ENCODE measurements around the gene COPG2.
A peak's percentile ranks its signal among the peaks of the same experiment; 100 is the strongest.
"Not testable (repeated sequence)": the region's sequence is repeated elsewhere in the genome, so short reads cannot be mapped to it uniquely, and the experiment has no call there.

The COPG2 gene

GRCh38 chr7:130668258-130669084, at the start of gene COPG2:
TSS of gene COPG2 (minus strand) at chr7:130668748. CDS start at chr7:130668668, 80 bp downstream.
- peak; percentile 70 to 79 for DNase-seq

DNA sequence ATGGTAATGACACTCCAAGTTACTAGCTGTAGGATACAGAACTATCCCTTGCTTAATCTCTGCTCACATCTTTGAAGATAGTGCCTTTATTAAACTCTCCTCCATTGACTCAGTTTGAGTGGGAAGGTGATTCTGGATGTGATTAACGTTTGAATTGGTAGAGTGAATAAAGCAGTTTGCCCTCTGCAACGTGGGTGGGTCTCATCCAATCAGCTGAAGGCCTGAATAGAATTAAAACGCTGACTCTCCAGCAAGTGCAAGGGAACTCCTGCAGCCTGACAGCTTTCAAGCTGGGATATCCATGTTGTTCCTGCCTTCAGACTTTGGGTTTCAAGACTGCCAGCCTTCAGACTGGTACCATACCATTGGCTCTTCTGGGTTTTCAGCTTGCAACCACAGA, 43.9 kb upstream of the COPG2 start:
- no peak for DNase-seq

DNA sequence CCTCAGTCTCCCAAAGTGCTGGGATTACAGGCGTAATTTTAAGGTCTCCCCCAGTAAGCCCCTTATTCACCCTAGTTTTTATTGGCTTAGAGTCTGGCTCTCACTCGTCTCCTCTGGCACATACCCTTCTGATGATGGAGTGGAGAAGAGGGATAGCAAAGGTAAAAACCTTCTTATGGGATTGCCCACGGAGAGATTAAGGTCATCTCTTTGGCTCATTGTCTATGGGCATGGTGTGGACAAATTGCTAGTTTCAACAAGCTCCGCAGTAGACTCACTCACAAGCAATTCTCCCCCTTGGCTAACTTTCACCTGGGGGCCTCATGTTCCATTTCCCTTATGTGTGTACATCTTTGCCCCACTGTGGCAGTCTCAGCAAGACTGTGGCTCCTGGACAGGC, 40.2 kb upstream of the COPG2 start:
- DNase-seq = no peak

DNA sequence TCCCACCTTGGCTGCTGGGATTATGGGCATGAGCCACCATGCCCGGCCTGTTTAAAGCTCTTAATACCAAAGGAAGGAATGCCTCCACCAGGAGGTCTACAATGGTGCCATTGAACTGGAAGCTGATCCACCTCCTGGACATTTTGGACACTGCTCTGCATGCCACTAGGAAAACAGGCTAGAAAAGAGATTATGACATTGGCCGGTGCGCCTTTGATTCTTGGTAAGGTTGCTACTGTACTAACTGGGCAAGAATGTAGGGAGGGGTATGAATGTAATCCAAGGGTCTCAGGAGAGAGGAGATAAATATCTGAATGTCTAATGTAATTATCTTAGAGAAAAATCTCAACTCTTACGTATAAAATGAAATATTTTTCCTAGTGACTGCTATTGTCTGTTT, 39.5 kb upstream of the COPG2 start:
- DNase-seq = no peak

DNA sequence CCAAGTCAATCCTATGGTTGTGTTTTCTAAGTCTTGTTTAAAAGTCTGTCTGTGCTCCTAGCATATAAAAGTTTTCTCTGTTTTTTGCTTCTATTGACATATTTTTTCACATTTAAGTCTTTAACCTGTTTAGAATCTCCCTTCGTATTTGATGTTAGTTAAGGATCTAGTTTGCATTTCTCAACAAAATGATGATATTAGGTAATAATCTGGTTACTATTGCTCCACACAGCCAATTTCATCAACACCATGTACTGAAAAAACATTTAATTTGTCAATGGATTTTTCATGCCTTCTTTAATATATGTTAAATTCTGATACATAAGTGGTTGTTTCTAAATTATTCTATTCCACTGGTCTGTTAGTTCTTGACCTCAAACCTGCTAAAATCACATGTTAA, 35.3 kb upstream of the COPG2 start:
- DNase-seq = no peak

DNA sequence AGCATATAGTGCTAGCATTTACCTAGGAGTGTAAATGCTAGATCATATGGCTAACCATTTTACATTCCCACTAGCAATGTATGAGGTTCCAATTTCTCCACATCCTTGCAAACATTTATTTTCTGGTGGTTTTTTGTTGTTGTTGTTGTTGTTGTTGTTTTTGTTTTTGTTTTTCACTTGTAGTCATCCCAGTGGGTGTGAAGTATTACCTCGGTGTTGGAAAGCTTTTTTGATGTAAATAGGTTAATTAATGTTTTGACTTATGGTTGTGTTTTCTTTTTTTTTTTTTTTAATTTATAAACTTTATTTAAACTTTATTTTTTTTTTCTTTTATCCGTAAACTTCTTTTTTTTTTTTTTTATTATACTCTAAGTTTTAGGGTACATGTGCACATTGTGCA, 33.1 kb upstream of the COPG2 start:
- DNase-seq = no peak

- DNase-seq = no peak
Measured at GRCh38 chr7:130700760-130701159, 32.2 kb upstream of the COPG2 start.

- DNase-seq = no peak
Measured at GRCh38 chr7:130699686-130700085, 31.1 kb upstream of the COPG2 start.

DNA sequence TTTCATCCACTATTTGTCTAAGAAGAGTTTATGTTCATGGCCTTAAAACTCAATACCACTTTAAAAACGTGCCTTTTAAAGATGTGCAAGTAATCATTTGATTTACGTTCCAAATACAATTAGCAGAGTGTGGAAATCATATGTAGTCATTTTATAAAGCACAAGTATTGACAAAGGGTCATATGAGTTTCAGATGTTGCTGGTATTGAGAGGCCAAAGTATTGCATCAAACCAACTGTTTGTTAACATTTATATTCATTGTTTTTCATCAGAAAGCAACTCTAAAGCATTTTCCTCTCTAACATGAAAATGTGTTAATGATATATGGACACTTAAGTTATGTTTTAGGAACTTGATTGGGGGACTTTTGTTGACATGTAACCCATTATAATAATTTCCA, 29.3 kb upstream of the COPG2 start:
- DNase-seq = no peak

GRCh38 chr7:130695840-130696239, 27.3 kb upstream of the COPG2 start:
- no peak for DNase-seq

DNA sequence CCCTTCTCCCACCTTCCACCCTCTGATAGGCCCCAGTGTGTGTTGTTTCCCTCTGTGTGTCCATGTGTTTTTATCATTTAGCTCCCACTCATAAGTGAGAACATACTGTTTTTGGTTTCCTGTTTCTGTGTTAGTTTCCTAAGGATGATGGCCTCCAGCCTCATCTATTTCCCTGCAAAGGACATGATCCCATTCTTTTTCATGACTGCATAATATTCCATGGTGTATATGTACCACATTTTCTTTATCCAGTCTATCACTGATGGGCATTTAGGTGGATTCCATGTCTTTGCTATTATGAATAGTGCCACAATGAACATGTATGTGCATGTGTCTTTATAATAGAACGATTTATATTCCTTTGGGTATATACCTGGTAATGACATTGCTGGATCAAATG, 23.8 kb upstream of the COPG2 start:
- DNase-seq = not testable (repeated sequence)

DNA sequence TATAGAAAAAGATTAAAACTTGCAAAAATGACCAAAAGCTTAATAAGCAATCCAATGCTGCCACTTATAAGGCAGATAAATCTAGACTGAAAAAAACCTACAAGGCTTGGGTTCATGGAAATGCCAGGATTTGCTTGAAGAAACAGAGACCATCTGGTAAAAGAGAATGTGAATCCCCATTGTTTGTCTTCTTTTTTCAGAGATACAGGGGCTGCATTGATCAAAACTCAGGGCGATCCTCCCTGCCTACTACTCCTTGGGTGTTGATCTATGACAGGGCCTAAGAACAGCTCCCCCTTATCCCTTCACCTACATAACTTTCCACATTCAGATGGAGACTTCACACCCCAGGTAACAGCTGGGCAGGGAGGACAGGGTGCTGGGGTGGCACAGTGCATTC, 21.1 kb upstream of the COPG2 start:
- no peak for DNase-seq

DNA sequence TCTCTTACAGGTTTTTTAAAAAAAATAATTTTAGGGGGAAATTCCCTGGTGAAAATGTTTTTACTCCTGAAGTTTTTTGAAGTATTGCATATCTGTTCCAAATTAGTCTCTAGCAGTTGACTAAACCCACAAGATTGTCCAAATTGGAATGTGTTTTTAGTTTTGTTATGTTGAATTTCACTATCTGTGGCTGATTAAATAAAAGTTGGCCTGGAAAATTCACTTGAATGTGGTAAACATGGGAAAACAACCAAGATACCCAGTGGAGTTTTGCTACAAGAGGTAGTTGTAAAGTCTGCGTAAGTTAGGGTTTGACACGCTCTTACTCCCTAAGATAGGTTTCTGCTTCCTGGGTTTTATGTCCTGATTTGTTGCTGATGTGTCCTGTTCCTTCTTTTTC, 14.5 kb upstream of the COPG2 start:
- DNase-seq = no peak

- no peak for DNase-seq
Measured at GRCh38 chr7:130674456-130674855, 5.9 kb upstream of the COPG2 start.

DNA sequence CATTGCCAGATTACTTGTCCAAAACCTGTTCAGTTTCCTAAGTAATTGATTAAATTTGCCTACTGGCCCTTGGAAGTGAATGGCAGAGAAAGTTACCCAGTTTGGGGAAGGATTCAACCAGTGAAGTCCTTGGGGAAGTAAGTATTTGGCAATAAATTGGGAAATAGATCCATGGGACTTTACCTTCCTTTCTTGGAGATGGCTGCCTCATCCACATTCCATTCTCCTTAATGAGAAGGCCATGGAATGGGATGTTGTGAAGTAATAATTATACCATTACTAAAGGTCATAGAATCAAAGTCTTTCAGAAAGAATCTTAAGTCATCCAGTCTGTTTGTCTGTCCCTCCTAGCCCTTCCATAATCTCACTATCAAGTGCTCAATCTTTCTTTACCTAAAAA, 4.5 kb upstream of the COPG2 start:
- no peak for DNase-seq

DNA sequence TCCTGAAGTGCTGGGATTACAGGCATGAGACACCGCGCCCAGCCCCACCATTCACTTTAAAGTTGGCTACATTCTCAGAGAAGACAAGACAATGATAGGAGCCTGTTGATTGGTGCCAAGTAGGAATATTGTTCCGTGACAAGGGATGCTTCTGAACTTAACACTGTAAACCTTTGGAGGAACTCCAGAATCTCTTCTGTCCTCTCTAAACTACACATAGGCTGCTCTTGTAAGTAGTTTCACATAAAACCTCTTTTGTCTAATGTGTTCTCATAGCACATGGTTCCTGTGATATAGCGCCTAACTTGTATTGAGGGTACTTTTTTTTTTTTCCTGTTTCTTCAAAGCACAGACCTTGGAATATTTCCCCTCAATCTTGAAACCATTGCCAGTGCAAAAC, 3.6 kb upstream of the COPG2 start:
- DNase-seq = no peak

- no peak for DNase-seq
Measured at GRCh38 chr7:130669085-130669700, 645 bp upstream of the COPG2 start.

DNA sequence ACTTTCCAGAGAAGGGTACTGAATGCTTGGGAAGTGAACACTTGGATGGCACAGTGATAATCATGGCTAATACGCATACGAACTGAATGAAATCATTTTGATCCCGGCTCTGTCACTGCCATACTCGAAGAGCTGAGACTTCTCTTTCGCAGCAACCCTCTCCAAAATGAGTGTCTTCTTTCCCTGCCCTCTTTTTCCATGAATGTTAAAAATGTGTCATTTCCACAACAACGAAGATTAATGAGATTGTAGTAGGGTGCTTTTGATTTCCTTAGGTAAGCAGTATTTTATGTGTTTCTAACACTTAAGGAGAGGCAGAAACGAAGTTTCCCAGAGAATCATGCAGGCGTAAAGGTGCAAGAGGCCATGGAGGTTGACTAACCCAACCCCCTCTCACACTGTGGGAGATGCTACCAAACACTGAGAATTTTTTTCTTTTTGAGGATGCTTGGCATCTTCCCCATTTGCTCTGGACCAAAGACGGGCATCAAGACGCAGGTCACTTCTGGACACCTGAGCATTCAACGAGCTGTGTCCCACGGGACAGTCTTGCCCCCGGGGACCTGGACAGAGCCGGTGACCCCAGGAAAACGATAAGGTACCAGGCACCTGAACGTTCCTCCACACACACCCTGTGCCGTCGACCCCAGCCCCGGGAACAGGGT, 823 bp downstream of the COPG2 start:
- DNase-seq = no peak

DNA sequence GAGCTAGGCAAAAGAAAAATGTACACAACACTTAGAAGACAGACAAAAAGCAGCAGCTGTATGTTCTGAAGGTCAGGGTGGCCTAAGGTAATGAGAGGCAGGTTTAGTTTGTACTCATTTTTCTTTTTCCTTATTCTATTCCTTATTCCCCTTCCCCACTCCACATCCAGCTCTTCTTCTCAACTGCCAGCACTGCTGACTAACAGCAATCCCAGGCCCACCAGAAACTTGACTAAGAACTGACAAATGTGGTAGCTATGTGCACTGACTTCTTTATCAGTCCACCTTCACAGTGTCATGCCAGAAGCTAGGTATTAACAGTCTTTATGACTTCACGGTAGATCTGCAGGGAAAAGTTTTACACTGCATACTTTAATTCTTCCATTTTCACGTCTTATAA, 6.1 kb downstream of the COPG2 start:
- no peak for DNase-seq

DNA sequence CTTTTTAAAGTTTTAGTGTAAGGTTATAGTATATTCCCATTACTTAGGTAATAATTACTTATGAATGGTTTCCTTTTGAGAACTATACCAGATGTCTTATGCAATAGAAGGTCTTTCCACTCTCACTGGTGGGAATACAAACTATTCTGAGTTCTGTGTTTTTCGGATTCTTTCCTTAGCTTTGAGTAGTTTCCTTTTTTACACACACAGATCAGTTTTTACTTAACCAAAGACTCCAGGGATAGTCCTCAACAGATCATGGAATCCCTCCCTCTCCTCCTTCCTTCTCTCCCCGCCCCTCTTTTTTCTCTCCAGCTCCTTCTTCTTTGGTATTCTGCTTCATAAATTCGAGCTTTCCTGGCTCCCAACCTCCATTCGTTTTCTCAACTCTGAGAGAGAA, 13.3 kb downstream of the COPG2 start:
- no peak for DNase-seq

DNA sequence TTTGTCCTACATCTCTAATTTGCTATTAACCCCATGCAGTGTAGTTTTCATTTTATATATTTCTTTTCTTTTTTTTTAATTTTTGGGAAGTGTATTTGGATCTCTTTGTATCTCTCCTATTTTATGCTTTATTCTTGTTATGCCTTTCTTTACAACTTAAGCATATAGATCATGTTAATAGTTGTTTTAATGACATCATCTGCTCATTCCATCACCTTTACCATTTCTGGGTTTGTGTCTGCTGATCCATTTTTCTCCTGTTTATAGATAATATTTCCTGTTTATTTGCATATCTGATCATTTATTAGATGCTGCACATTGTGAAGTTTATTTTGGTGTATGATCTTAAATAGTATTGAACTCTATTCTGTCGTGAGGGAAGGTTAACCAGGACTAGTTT, 13.7 kb downstream of the COPG2 start:
- DNase-seq = no peak

DNA sequence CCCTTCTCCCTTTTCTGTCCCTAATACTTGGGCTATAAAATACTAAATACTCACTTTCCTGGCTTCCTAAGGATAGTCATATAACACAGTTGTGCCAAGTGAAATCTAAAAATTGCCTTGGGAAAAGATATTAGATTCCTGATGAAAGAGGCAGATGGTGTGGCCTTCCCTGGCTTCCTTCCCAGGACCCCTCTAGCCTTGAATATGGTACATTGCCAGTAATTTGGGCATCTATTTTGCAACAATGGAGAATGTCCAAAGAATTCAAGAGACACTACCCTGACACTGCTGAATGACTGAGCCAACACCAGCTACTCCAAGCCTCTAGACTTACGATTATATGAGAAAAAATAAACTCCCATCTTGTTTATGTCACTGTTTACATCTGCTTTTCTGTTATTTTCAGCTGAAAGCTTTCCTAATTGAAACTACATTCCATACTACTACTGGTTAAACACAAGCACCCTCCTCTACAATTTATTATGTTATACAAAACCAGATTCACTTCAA, 17.9 kb downstream of the COPG2 start:
- DNase-seq = no peak

DNA sequence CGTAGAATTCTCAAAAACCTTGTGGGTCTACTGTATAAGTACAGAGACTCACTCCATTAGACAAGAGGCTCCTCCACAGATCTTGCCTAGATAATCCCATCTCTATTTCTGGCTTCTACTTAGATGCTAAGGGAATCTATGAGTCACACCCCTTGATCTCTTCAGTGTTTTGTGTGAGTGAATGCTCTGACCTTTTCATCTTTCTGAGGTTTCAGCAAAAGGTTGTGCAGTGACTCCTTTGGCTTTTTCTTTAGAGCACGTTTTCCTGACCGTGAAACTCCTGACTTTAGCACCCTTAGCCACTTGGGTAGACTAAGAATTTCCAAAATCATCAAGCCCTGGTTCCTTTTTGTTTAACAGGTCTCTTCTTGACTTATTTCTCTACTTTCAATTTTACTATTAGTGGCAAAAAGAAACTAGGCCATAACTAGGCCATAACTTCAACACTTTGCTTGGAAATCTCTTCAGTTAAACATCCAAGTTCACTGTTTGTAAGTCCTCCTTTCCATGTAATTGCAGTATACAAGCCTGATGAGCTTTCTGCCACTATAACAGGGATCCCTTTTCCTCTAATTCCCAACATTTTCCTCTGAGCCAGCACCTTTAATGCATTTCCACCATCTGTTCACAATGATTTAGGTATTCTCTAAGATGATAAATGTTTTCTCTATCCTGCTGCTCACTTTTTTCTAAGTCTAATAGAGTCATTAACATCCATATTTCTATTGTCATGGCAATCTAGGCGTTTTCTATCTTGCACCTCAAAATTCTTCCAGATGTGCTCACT, 19.4 kb downstream of the COPG2 start:
- DNase-seq = no peak
